Measurements from ENCODE around the gene SLC22A31. TPM values are rescaled to one million over a fixed set of nuclear protein-coding genes. Genes with fewer than 3 reads are reported as not detected.

SLC22A31 gene
- total and polyA plus RNA-seq, 12 donors = 0.28 to 3.2 (median 2.0) TPM; not detected in 5

- TF ChIP-seq CTCF (IDR thresholded peaks at IDR 0.05) (peak; percentile 33 to 84 (median 72)), POLR2A (IDR thresholded peaks at IDR 0.05) (no peak)
- Histone ChIP-seq H3K27ac (peak overlapping the region; percentile 77 to 99 (median 95)), H3K4me3 (peak overlapping the region in 3 of 4 donors; percentile 24 to 92 (median 83)), H3K9me3 (replicated peaks in 1 of 3) (no peaks in the 10 kb centered on the region), H3K36me3 (replicated peaks in 1 of 2) (peaks cover 0 to 8% of the 10 kb centered on the region in 2 donors), H3K4me1 (replicated peaks in 1 of 2) (peaks cover 18 to 29% of the 10 kb centered on the region in 2 donors), H3K27me3 (no peaks in the 10 kb centered on the region)
- WGBS, 4 donors = 0 to 4% (median 2%) methylated on average over 25 of the region's 25 CpGs
- intact Hi-C loops (cut with DNase I) = loop anchor here in 1 of 2 donors (5.0 kb wide), 1 partner anchor 274 kb away; no protein-coding TSS in a partner anchor
- peak; percentile 71 to 92 (median 82) for DNase-seq
Measured at GRCh38 chr16:89216315-89217137, 16.2 kb upstream of the SLC22A31 start.

GRCh38 chr16:89210904-89211515 lies 10.7 kb upstream of the SLC22A31 start:
- intact Hi-C loops (cut with DNase I) = no loop called here
- 41 to 55% (median 53%) methylated on average over 12 to 15 of the region's 15 CpGs for WGBS, 4 donors

GRCh38 chr16:89210165-89210903 lies 10.0 kb upstream of the SLC22A31 start:
- H3K36me3 ChIP-seq (replicated peaks in 1 of 2) = no peaks in the 10 kb centered on the region
- peaks cover 4% of the 10 kb centered on the region for H3K27me3 ChIP-seq
- H3K9me3 ChIP-seq (replicated peaks in 1 of 3) = no peaks in the 10 kb centered on the region
- H3K27ac ChIP-seq = no peak overlapping the region
- intact Hi-C loops (cut with DNase I) = no loop called here
- no peak overlapping the region for H3K4me3 ChIP-seq
- WGBS, 4 donors = 71 to 82% (median 79%) methylated on average over 11 of the region's 11 CpGs
- TF ChIP-seq CTCF (IDR thresholded peaks at IDR 0.05) = no peak
- TF ChIP-seq POLR2A (IDR thresholded peaks at IDR 0.05) = no peak
- DNase-seq = no peak
- H3K4me1 ChIP-seq (replicated peaks in 1 of 2) = no peaks in the 10 kb centered on the region

More at GRCh38 chr16:89210904-89211515, 10.7 kb upstream of the SLC22A31 start:
- H3K27me3 ChIP-seq = no peaks in the 10 kb centered on the region
- no peak overlapping the region for H3K4me3 ChIP-seq
- H3K36me3 ChIP-seq (replicated peaks in 1 of 2) = no peaks in the 10 kb centered on the region
- no peaks in the 10 kb centered on the region for H3K9me3 ChIP-seq (replicated peaks in 1 of 3)
- H3K27ac ChIP-seq = no peak overlapping the region
- TF ChIP-seq POLR2A (IDR thresholded peaks at IDR 0.05) (no peak), CTCF (IDR thresholded peaks at IDR 0.05) (no peak)
- DNase-seq = no peak
- H3K4me1 ChIP-seq (replicated peaks in 1 of 2) = peaks cover 2 to 5% of the 10 kb centered on the region in 2 donors

- TF ChIP-seq CTCF (IDR thresholded peaks at IDR 0.05) (no peak), POLR2A (IDR thresholded peaks at IDR 0.05) (no peak)
- H3K9me3 ChIP-seq (replicated peaks in 1 of 3) = no peaks in the 10 kb centered on the region
- no peak overlapping the region for H3K27ac ChIP-seq
- H3K4me3 ChIP-seq = no peak overlapping the region
- H3K4me1 ChIP-seq (replicated peaks in 1 of 2) = no peaks in the 10 kb centered on the region
- H3K36me3 ChIP-seq (replicated peaks in 1 of 2) = no peaks in the 10 kb centered on the region
- intact Hi-C loops (cut with DNase I) = no loop called here
- no peak for DNase-seq
- WGBS, 4 donors = 61 to 81% (median 74%) methylated on average over 9 to 15 of the region's 15 CpGs
- H3K27me3 ChIP-seq = peaks cover 4% of the 10 kb centered on the region
Measured at GRCh38 chr16:89209522-89210044, 9.2 kb upstream of the SLC22A31 start.
